Right lobe of liver (tissue), 4 donors: ENCODE measurements around the gene PA2G4.

Experiments used
- CTCF ChIP-seq, 4 donors: fragments of 200-600 bp in 3 of 4; fragments of 450-650 bp in 1 of 4; IDR thresholded peaks; one replicate each; pipeline versions ENCODE4 v1.5.1 to v1.8.0; 2016 to 2022; ENCODE audit warnings: antibody characterized with exemption in 4 of 4, mild to moderate bottlenecking in 2 of 4
- POLR2A ChIP-seq: fragments of 450-650 bp; IDR thresholded peaks from one replicate; pipeline ENCODE4 v1.6.1; 2017; ENCODE audit warnings: antibody characterized with exemption, mild to moderate bottlenecking
- donor health status: DM: no; HTN: no; CAD: no.
- donor health status: DM: no; HTN: no; CAD: no.
- donor health status: DM: no; HTN: yes; CAD: no.

- TF ChIP-seq CTCF (IDR thresholded peaks at IDR 0.05) (peak; percentile 39 to 58 (median 42)), POLR2A (no peak)
These were observed 53.1 kb downstream of the PA2G4 start for GRCh38 chr12:56157201-56158028.
